HepG2 (cell line): ENCODE data around the gene CCDC28A.

Experiments used
- ETV6 ChIP-seq: sonication (generic); formaldehyde crosslinking; conservative IDR thresholded peaks from 2 replicates; pipeline ENCODE4 v1.4.0; 2020; ENCODE audit warnings: missing genetic modification reagents
- NCOR1 ChIP-seq: fragments of 200-600 bp; sonication (generic); IDR thresholded peaks from 2 replicates; pipeline ENCODE4 v1.7.0; 2017; ENCODE audit warnings: antibody characterized with exemption, low read length, borderline replicate concordance
- PLRG1 ChIP-seq: fragments of 450-650 bp; conservative IDR thresholded peaks from 2 replicates; pipeline ENCODE4 v1.6.1; 2016
- POLR2A ChIP-seq, 2 experiments: IDR thresholded peaks; 2 replicates each; pipeline ENCODE4 v1.6.1; 2011; ENCODE audit warnings: low read depth in 2 of 2, low read length in 2 of 2, mild to moderate bottlenecking in 1 of 2, moderate library complexity in 1 of 2; ENCODE audit not compliant: insufficient read depth in 1 of 2
- SMC3 ChIP-seq: IDR thresholded peaks from 2 replicates; pipeline ENCODE4 v1.6.1; 2011; ENCODE audit warnings: low read length, improper control_type of control experiment
- SRSF1 ChIP-seq: fragments of 200-400 bp; formaldehyde crosslinking; optimal IDR thresholded peaks from 2 replicates; pipeline ENCODE3; 2017; ENCODE audit warnings: mild to moderate bottlenecking, low read depth, low read length, moderate library complexity
- USF2 ChIP-seq, 2 experiments: sonication (generic) in 1 of 2; formaldehyde crosslinking in 1 of 2; IDR thresholded peaks; 2 replicates each; pipeline versions ENCODE4 v1.5.1 to v1.6.1; 2011 to 2020; ENCODE audit warnings: borderline replicate concordance in 1 of 2, low read depth in 1 of 2, low read length in 1 of 2, mild to moderate bottlenecking in 1 of 2, missing genetic modification reagents in 1 of 2, moderate library complexity in 1 of 2

- TF ChIP-seq PLRG1 = no peak
- TF ChIP-seq NCOR1 = no peak
- TF ChIP-seq SMC3 = no peak
- TF ChIP-seq SRSF1 = no peak
- TF ChIP-seq USF2 (IDR thresholded peaks at IDR 0.05; ENCODE audit: low read depth, low read length) = no peak
- TF ChIP-seq USF2 (CRISPR knock-in tag; IDR thresholded peaks at IDR 0.05; ENCODE audit: borderline replicate concordance) = no peak
- no peak for TF ChIP-seq ETV6
- TF ChIP-seq POLR2A (IDR thresholded peaks at IDR 0.05; ENCODE audit: insufficient read depth in 1 of 2, low read depth in 2 of 2, low read length in 2 of 2) = no peak
These were observed 21.6 kb upstream of the CCDC28A start for GRCh38 chr6:138752017-138752416.
